NCI-H2227 treated with DMSO at 0.1 percent for 48 hours (cell line): Measurements from ENCODE around the gene FAM111B.
"Not testable (repeated sequence)": the region's sequence is repeated elsewhere in the genome, so short reads cannot be mapped to it uniquely, and the experiment has no call there.

Experiments used
- DNase-seq: peaks from one replicate; lab custom pipeline; 2025; lab: John Stamatoyannopoulos, UW

FAM111B gene

DNA sequence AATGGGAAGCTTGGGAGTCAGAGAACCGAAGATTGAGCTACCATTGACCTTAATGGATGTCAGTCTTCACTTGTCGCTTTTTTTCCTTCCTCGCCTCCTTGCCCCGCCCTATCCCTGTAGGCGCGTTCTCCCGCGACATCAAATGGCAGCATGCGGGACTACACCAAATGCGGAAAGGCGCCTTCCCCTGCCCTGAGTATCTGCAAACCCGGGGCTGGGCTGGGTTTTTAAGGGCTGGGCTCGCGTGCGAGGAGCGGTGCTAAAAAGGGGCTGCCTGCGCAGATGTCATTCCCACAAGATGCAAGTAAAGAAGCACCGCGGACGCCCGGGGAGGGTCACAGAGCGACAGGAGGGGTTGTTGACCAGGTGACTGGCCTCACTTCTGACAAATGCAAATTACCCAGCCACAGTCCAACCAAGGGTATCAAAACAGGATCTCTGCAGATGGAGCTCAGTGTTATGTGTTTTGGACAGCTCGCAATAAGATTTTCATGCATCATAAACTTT is 4.7 kb upstream of the FAM111B start:
- DNase-seq = peak; percentile 63

DNA sequence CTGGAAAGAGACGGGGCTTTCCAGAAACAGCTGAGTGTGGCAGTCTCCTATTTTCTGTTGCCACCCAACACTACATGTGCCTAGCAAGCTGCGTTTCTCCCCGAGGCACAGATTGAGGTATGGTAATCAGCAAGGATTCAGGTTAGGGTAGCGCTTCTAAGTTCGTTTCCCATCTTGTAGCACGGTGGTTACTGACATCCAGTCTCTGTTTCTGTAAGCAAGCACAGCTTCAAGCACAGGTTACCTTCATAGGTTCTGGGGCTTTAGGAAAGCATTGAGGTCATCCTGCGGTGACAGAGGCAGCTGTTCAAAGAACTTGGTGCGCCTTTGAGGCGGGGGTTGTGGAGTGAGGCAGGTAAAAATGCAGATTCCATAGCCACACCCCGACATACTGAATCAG is 684 bp downstream of the FAM111B start:
- not testable (repeated sequence) for DNase-seq

DNA sequence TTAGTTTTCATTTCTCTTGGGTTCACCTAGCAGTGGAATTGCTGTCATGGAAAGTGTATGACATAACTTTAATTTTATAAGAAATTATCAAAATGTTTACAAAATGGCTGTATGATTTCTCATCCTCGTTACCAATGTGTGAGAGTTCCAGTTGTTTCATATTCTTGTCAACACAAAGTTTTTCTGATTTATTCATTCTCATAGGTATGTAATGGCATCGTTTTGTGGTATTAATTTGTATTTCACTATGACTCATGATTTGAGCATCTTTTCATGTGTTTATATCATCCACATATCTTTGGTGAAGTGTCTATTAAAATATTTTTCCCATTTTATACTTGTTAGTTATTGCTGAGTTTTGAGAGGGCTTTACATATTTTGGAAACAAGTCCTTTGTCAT is 5.5 kb downstream of the FAM111B start:
- DNase-seq = no peak

DNA sequence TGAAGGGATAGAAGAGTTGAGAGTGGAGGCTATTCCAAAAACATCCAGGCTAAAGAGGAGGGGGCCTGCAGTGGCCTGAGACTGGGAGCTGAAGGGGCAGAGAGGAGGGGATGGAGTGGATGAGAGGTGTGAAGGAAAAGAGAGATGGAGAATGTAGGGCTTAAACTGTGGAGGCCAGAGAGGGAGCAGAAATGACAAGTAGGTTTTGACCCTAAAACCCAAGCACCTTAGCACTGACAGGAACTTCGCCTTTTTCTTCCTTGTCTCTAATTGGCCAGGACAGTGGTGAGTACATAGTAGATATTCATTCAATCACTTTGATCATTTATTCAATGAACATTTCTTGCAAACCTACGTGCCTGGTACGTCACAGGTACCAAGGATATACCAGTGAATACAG is 7.3 kb downstream of the FAM111B start:
- DNase-seq = no peak

DNA sequence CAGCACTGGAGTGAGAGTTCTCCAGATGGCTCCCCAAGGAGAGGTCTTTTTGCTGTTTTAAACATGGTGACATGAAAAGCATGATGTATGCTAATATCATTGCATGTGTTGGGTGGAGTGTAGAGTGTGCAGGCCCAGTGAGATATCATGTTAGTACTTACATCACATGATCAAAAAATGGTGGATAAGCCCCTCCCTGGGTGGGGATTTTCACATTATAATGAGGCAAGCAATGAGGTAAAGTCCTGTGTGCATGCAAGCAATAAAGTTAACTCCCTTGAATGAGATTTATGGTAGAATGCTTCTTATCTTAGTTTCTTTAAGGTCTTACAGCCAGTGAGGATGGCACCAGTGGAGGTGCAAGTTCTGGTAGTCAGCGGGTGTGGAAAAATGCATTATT is 8.5 kb downstream of the FAM111B start:
- DNase-seq = no peak

DNA sequence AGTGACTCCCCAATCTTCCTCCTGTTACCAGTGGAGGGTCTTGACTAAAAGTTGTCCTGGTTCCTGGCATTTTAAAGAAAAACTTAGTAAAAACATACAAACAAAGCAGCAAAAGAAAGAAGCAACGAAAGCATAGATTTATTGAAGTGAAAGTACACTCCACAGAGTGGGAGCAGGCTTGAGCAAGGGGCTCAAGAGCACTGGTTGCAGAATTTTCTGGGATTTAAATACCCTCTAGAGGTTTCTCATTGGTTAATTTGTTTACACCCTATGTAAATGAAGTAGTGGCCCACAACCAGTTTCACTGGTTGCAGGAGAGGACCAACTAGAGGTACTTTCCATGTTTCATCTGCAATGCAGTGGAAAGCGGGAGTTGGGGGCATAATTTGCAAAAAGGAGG is 10.7 kb downstream of the FAM111B start:
- DNase-seq = no peak

DNA sequence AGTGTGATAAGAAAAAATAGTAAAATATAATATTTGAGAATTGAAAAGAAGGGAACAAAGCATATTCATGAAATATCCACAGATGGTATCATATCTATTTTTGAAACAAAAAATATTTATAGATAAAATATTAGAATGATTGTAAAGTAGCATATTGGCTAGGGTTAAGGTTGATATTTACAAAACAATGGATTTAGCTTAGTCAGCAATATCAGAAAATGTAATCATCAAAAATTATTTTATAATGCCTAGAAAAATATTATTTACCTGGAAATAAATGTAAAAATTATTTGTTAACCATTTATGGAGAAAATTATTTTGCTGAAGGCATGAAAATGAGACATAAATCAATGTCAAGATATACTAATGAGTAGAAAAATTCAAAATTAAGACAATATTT is 12.8 kb downstream of the FAM111B start:
- DNase-seq = no peak

DNA sequence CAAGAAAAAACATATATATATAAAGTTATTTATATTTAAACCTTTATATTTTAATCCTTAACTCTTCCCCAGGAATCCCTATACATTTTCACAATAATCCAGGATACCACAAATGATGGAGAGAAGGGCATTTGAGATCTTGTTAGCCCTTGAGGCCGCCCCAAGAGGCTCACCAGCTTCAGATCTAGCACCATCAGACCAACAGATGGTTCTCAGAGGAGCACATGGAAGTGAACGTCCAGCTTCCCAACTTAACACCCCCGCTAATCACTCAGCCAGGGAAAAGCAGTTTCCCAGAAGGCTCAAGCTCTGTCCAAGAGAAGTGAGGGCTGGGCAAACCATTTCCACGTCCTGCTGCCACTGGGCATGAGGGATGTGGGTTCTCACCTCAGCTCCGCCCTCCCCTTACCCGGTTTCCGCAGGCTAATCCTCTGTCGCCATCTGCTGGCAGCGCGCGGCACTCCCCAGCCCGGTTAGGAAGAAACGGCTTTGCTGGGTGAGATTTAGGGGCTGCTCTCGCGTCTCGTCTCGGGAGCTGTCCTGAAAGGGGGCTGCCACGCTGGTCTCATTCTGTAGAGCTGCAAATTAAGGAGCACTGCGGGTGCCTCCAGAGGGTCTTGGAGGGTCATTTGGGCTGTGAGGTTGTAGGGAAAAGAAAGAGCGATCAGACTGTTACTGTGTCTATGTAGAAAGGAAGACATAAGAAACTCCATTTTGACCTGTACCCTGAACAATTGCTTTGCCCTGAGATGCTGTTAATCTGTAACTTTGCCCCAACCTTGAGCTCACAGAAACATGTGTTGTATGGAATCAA is 28.8 kb downstream of the FAM111B start:
- peak; percentile 78 for DNase-seq

DNA sequence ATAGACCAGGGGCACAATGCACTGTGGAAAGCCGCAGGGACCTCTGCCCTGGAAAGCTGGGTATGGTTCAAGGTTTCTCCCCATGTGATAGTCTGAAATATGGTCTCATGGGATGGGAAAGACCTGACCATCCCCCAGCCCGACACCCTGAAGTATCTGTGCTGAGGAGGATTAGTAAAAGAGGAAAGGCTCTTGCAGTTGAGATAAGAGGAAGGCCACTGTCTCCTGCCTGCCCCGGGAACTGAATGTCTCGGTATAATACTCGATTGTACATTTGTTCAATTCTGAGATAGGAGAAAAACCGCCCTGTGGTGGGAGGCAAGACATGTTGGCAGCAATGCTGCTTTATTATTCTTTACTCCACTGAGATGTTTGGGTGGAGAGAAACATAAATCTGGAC is 29.5 kb downstream of the FAM111B start:
- not testable (repeated sequence) for DNase-seq

DNA sequence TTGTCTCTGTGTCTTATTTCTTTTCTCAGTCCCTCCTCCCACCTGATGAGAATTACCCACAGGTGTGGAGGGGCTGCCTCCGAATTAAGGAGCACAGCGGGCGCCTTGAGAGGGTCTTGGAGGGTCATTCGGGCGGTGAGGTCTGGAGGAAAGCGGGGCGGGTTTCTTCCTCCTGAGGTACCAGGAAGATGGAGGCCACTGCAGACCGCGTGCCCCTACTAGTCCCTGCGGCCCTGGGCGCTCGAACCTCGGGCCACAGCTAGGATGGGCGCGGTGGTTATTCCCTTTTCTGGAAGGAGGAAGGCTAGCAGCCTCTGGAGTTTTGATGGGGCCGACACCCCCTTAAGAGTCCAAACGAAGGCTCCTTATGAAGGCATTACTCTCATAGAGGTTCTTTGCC is 30.2 kb downstream of the FAM111B start:
- no peak for DNase-seq

DNA sequence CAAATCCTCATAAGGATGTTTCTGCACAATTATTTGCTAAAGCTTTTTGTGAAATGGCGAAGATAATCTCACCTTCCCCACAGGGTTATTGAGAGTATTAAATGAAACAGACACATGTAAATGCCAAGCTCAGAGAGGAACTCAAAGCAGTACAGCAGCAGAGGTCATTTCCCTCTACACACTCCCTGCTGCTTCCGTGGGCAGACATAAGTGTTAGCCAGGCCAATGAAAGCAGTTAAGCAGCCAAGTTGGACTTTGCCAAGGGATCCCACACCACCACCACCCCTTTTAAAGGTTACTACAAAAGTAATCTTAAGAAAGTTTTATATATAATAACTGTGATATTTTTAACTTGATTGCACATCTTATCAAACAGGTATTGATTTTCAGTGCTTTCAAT is 31.6 kb downstream of the FAM111B start:
- no peak for DNase-seq

DNA sequence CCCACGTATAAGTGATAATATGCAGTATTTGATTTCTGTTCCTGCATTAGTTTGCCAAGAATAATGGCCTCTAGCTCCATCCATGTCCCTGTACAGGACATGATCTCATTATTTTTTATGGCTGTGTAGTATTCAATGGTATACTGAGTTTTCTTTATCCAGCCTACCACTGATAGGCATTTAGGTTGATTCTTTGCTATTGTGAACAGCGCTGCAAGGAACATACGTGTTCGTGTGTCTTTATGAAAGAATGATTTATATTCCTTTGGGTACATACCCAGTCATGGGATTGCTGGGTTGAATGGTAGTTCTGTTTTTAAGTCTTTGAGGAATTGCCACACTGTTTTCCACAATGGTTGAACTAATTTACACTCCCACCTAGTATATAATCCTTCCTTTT is 34.2 kb downstream of the FAM111B start:
- DNase-seq = no peak

DNA sequence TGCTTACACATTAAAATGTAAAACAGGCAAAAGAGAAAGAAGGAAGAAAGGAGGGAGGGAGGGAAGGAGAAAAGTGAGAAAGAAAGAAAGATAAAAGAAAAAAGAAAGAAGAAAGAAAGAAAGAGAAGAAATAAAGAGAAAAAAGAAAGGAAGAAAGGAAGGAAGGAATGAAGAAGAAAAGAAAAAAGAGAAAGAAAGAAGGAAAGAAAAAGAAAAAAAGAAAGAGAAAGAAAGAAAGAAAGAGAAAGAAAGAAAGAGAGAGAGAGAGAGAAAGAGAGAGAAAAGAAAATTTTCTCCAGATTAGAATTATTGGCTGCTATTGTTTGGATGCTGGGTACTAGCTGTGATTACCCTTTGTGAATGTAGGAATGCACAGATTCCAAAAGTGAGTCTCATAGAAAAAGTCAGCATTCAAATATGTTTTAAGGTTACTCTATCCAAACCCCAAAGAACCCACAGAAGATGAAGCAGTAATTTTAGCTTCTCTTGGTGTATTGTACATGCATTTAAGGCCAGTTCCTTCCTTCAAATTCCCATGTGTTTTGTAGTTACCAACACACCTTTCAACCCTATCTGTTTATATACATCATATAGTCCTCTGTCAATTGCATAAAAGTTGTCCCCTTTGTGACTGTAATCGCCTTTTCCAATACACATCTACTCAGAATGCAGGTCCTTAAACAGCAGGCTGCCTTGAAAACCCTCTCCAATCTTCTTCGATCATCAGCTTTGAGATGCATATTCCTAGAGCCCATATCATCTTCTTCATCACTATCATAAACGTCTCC is 34.8 kb downstream of the FAM111B start:
- peak; percentile 63 for DNase-seq

DNA sequence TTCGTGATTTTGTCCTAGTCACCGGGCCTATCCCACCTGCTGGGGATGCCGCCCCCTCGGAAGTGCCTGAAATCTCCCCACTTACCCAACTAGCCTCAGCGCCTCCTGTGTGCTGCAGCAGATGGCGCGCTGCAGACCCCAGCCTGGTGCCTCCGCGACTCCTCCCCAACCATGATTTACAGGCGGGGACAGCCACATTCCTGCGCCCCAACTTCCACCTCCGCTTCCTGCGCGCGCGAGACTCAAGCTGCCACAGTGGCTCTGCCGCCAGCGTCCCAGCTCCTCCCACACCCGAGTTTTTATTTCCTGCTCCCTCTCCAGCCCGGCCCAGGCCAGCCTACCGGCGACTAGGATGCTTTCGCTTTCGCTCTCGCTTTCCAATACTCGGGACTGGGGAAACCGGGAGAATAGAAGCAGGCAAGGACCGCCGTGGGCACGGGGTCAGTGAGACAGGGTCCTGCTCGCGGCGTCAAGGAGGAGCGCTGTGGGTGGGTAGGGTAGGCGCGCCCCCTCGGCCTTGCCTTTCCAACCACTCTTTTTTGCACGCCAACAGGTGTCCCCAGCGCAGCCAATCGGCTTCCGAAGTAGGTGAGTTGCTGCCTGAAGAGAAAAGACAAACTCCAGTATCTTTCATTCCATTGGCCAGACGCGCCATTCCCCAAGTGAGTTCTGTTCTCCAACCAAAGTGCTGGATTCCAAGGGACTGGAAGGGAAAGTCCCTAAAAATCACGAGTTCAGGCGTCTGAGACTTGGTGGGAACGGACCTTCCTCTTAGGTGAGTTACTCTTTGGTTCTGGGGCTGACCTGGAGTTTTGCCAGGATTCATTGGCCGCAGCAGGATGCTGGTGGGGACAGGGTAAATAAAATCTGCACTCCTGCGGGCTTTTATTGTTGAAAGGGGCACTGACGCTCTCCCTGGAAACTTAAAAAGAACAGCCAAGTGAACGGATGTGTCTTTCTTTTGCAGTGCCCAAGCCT is 35.8 kb downstream of the FAM111B start, which contains the start of gene FAM111A:
Gene FAM111A (plus strand): TSS at position 327 of the 978 bp plus-strand sequence. CDS start 6,017 bp downstream, outside the sequence.
- DNase-seq = peak; percentile 93

DNA sequence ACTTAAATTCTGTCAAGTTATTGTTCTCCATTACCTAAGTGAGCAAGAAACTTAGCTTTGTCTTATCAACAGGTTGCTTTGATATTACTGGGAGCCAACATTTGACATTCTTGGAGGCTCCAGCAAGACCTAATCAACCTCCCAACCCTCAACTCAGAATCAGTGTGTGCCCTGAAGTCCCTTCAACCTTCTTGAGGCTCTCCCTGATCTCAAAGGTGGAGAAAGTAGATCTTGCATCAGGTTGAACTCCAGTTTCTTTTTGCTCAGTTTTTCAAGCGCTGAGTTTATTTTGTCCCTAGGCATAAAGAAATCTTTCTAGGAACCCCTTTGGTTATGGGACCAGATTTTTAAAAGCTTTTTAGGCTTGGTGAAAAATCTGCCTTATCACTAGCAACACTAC is 37.1 kb downstream of the FAM111B start:
- no peak for DNase-seq

DNA sequence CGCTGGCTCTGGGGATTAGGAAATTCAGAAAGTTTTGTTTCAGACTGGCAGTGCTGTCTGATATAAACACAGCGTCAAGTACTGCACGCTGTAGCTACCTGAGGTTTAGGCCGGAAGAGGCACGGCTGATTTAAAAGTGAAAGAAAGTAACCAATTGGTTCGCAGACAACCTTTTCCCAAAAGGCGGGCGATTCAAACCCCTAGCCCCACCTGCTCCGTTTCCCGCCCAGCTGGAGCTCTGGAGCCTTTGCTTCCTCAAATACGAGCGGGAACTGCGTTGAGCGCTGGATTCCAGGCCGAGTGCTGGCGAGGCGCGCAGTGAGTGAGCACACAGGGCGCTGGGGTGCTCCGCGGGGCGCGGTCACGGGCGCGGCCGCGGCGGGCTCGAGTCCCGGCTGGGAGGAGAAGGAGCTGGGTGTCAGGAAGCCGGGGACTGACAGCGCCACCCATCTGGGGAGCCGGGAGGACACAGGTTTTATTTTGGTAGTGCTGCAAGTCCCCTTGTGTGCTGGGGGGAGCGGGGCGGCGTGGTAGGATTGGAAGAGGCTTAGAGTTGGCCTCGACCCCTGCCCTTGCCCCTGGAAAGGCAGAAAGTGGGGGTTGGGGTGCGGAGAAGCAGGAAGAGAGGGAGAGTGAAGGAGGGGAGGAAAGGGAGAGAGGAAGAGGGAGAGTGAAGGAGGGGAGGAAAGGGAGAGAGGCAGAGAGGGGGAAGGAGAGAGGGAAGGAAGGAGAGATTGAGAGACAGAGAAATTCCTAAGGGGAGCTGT is 37.7 kb downstream of the FAM111B start:
- DNase-seq = peak; percentile 90

DNA sequence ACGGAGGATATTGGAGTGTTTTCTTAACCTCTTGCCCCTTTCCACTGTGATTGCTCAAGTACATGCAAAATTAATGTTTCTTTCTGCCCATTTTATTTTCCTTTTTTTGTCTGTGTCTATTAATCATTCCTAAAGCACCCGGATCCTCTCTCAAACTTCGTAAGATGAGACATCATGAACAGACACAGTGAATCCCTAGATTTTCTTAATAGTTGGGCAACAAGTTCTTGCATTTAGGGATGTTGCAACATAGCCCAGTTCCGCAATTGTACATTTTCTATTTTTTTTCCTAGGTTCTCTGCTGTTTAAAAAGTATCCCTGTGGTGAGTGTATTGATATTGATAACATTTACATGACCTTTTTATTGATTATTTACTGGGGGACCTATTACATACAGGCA is 38.5 kb downstream of the FAM111B start:
- DNase-seq = no peak

DNA sequence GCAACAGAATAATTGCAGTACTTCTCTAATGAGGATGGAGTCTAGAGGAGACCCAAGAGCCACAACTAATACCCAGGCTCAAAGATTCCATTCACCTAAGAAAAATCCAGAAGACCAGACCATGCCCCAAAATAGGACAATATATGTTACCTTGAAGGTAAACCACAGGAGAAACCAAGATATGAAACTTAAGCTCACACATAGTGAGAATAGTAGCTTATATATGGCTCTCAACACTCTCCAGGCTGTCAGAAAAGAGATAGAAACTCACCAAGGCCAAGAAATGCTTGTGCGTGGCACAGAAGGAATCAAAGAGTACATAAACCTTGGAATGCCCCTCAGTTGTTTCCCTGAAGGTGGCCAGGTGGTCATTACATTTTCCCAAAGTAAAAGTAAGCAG is 44.7 kb downstream of the FAM111B start:
- DNase-seq = no peak

DNA sequence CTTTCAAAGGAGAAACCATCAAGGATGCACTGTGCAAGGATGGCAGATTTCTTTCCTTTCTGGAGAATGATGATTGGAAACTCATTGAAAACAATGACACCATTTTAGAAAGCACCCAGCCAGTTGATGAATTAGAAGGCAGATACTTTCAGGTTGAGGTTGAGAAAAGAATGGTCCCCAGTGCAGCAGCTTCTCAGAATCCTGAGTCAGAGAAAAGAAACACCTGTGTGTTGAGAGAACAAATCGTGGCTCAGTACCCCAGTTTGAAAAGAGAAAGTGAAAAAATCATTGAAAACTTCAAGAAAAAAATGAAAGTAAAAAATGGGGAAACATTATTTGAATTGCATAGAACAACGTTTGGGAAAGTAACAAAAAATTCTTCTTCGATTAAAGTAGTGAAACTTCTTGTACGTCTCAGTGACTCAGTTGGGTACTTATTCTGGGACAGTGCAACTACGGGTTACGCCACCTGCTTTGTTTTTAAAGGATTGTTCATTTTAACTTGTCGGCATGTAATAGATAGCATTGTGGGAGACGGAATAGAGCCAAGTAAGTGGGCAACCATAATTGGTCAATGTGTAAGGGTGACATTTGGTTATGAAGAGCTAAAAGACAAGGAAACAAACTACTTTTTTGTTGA is 45.4 kb downstream of the FAM111B start:
- no peak for DNase-seq

DNA sequence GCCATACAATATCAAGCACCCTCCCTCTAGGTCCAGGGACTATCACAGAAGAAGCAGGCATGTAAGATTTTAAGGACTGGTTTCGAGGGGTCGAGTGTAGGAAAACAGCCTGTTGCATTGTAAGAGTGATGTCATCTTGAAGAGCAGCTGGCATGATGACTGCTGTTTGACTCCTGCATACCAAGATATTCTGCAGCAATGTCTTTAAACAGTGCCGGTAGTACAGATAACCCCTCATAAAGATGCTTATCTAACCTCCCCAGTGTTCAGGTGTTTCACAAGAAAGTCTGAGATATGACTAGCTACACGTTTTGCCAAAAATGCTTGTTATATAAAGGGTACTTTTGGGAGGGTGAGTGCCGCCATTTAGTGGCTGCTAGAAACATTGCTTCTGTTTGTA is 47.6 kb downstream of the FAM111B start:
- DNase-seq = no peak

DNA sequence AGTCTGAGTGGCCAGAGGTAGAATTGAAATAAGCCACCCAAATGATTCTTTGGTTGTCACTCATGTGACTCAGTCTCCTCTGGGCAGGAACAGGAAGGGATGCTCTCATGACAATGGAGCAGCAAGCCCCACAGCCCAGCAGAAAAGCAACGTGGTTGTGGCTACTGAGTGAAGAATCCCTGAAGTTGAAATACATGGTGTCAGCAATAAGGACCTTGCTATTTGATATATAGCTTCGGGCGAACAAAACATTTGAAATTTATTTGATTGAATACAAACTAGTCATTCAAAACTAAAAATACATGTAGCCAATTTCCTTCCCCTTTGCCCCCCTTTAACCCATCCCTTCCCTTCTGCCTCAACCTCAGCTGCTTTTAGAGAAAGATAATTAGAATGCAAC is 50.4 kb downstream of the FAM111B start:
- no peak for DNase-seq
